PC-3 (cell line): ENCODE data around the gene TPRA1.

Experiments used
- EZH2 ChIP-seq: fragments of 300-600 bp; sonication (generic); IDR thresholded peaks from one replicate; pipeline ENCODE4 v1.6.1; 2017; ENCODE audit warnings: antibody characterized with exemption, mild to moderate bottlenecking, low read length; ENCODE audit not compliant: unreplicated experiment
- TF ChIP-seq, protein P1 (sequence below): fragments of 300-600 bp; sonication (generic); conservative IDR thresholded peaks from 2 replicates; pipeline ENCODE4 v1.5.1; 2017; ENCODE audit warnings: antibody characterized with exemption, low read depth, mild to moderate bottlenecking, low read length

DNA sequence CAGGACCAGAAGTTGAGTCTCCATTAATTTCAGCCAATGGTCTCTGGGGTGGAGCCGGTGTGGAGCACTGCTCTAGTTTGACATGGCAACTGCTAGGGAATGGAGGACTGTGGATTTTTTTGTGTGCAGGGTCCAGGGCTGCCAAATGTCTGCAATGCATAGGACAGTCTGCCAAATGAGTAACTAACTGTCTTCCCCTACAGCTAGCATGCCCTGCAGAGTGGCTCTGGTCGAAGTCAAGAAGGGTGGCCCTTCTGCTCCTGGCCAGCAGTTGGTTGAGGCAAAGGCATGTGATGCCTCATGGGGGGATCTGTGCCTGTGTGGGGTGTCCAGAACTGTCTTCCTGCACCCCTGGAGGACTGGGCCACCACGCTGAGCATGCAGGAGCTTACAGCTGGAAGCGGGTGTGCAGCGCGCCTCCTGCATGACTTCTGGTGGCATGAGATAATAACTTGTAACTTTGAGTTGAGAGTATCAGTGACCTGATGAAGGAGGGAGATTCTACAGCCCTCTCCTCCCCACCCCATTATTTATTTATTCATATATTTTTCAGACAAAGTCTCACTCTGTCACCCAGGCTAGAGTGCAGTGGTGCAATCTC lies 4.6 kb downstream of the TPRA1 start:
- TF ChIP-seq, protein P1, sequence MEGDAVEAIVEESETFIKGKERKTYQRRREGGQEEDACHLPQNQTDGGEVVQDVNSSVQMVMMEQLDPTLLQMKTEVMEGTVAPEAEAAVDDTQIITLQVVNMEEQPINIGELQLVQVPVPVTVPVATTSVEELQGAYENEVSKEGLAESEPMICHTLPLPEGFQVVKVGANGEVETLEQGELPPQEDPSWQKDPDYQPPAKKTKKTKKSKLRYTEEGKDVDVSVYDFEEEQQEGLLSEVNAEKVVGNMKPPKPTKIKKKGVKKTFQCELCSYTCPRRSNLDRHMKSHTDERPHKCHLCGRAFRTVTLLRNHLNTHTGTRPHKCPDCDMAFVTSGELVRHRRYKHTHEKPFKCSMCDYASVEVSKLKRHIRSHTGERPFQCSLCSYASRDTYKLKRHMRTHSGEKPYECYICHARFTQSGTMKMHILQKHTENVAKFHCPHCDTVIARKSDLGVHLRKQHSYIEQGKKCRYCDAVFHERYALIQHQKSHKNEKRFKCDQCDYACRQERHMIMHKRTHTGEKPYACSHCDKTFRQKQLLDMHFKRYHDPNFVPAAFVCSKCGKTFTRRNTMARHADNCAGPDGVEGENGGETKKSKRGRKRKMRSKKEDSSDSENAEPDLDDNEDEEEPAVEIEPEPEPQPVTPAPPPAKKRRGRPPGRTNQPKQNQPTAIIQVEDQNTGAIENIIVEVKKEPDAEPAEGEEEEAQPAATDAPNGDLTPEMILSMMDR: no peak
- no peak for TF ChIP-seq EZH2
